ENCODE results near the gene COX6B1.

COX6B1 gene

DNA sequence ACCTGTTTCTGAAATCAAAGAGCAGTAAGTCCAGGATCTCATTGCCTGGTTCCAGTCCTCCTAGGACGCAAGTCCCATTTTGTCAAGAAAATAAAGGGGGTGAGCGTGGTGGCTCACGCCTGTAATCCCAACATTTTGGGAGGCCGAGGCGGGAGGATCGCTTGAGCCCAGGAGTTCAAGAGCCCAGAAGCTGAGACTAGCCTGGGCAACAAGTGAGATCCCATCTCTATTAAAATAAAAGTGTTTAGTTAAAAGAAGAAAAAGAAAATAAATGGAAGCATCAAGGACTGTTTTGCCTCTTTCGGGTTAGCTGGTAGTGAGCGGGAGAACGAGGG, 35.9 kb upstream of the COX6B1 start:
- Histone ChIP-seq H3K27me3 (ENCODE audit: insufficient read depth, low read length, poor library complexity, severe bottlenecking) (no peaks in the 10 kb centered on the region), H3K79me2 (ENCODE audit: insufficient read depth, low read length) (peaks cover 14% of the 10 kb centered on the region), H3K9me2 (replicated peaks; ENCODE audit: low read depth, low read length) (no peaks in the 10 kb centered on the region), H3K4me2 (ENCODE audit: low read depth, low read length, poor library complexity, severe bottlenecking) (peak overlapping the region; percentile 97), H3K9ac (ENCODE audit: low read depth, low read length, poor library complexity, severe bottlenecking) (peak overlapping the region; percentile 92), H3K9me3 (ENCODE audit: insufficient read depth, low read depth, low read length) (no peaks in the 10 kb centered on the region; the same call in 1 of the 2 replicates), H3K4me1 (ENCODE audit: insufficient read depth, low read length, poor library complexity, severe bottlenecking) (peaks cover 18% of the 10 kb centered on the region), H4K20me1 (ENCODE audit: insufficient read depth, low read length, poor library complexity, severe bottlenecking) (no peaks in the 10 kb centered on the region), H3K36me3 (ENCODE audit: insufficient read depth, low read length) (no peaks in the 10 kb centered on the region), H2AFZ (ENCODE audit: low read length) (peak overlapping the region; percentile 89), H3F3A (ENCODE audit: low read depth) (no peaks in the 10 kb centered on the region), H3K4me3 (ENCODE audit: low read length, poor library complexity, severe bottlenecking) (peak overlapping the region; percentile 91)
- TF ChIP-seq EZH2phosphoT487 (IDR thresholded peaks at IDR 0.05; ENCODE audit: borderline replicate concordance), result no peak
- TF ChIP-seq, protein P1, sequence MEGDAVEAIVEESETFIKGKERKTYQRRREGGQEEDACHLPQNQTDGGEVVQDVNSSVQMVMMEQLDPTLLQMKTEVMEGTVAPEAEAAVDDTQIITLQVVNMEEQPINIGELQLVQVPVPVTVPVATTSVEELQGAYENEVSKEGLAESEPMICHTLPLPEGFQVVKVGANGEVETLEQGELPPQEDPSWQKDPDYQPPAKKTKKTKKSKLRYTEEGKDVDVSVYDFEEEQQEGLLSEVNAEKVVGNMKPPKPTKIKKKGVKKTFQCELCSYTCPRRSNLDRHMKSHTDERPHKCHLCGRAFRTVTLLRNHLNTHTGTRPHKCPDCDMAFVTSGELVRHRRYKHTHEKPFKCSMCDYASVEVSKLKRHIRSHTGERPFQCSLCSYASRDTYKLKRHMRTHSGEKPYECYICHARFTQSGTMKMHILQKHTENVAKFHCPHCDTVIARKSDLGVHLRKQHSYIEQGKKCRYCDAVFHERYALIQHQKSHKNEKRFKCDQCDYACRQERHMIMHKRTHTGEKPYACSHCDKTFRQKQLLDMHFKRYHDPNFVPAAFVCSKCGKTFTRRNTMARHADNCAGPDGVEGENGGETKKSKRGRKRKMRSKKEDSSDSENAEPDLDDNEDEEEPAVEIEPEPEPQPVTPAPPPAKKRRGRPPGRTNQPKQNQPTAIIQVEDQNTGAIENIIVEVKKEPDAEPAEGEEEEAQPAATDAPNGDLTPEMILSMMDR (conservative IDR thresholded peaks at IDR 0.05; ENCODE audit: low read length), result no peak

DNA sequence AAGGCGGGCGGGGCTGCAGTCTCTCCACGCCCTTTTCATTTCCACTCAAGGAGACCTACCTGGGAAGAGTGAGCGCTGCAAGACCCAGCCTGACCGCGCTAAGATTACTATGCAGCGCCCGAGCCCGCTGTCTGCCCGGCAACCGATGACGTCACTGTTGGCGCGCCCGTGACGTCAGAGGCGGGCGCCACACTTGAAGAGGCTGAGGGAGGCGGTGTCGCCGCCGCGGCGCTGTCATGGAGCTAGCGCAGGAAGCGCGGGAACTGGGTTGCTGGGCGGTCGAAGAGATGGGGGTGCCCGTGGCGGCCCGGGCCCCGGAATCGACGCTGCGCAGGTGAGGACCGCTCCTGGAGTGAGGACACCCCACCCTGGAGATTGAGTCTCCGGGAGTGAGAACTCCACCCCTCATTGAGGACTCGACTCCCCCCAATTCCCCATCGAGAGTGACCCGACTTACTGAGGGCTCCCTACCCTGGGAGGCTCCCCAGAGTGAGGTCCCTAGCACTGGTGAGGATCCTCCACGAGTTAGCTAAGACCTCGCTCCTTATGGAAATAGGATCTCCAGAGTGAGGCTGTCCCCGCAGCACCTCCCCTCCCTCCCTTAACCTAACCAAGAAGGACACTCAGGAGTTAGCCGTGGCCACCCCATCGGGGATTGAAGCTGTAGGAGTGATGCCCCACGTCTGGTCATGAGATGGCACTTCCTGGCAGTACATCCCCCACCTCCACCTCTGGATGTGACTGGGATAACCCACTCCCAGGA, 35.4 kb upstream of the COX6B1 start, which contains the start of gene HAUS5:
Gene HAUS5 (plus strand): TSS at position 177 of the 763 bp plus-strand sequence. CDS start 60 bp downstream, at position 237.
- Histone ChIP-seq H4K20me1 (ENCODE audit: insufficient read depth, low read length, poor library complexity, severe bottlenecking) (no peaks in the 10 kb centered on the region), H3K9ac (ENCODE audit: low read depth, low read length, poor library complexity, severe bottlenecking) (peak within 1 kb of the TSS; percentile 92), H2AFZ (ENCODE audit: low read length) (peak within 1 kb of the TSS; percentile 89), H3K36me3 (ENCODE audit: insufficient read depth, low read length) (no peaks in the 10 kb centered on the region), H3K9me3 (ENCODE audit: insufficient read depth, low read depth, low read length) (no peaks in the 10 kb centered on the region), H3K4me3 (ENCODE audit: low read length, poor library complexity, severe bottlenecking) (peak within 1 kb of the TSS; percentile 91), H3K9me2 (replicated peaks; ENCODE audit: low read depth, low read length) (no peaks in the 10 kb centered on the region), H3F3A (ENCODE audit: low read depth) (no peaks in the 10 kb centered on the region), H3K79me2 (ENCODE audit: insufficient read depth, low read length) (peaks cover 14% of the 10 kb centered on the region), H3K4me1 (ENCODE audit: insufficient read depth, low read length, poor library complexity, severe bottlenecking) (peaks cover 18% of the 10 kb centered on the region), H3K27me3 (ENCODE audit: insufficient read depth, low read length, poor library complexity, severe bottlenecking) (no peaks in the 10 kb centered on the region), H3K4me2 (ENCODE audit: low read depth, low read length, poor library complexity, severe bottlenecking) (peak within 1 kb of the TSS; percentile 97)
- TF ChIP-seq, protein P1 (conservative IDR thresholded peaks at IDR 0.05; ENCODE audit: low read length), result no peak
- TF ChIP-seq EZH2phosphoT487 (IDR thresholded peaks at IDR 0.05; ENCODE audit: borderline replicate concordance), result no peak

DNA sequence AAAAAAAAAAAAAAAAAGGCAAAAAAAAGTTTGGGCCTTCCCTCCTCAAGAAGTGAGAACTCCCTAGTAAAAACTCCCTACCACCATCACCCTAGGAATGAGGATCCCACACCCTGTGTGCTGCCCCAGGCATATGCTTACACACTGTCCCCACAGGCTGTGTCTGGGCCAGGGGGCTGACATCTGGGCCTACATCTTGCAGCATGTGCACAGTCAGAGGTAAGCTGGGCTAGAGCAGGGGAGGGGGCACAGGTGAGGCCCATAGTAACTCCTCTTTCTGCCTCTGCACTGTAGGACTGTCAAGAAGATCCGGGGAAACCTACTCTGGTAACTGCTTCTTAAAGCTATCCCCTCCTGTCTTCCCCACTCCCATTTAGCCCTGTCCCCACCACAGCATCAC, 34.5 kb upstream of the COX6B1 start:
- TF ChIP-seq EZH2phosphoT487 (IDR thresholded peaks at IDR 0.05; ENCODE audit: borderline replicate concordance), result no peak
- TF ChIP-seq, protein P1 (conservative IDR thresholded peaks at IDR 0.05; ENCODE audit: low read length), result no peak

More for the DNA sequence above, 34.5 kb upstream of the COX6B1 start:
- Histone ChIP-seq H3K79me2 (ENCODE audit: insufficient read depth, low read length) (peaks cover 14% of the 10 kb centered on the region), H3K4me2 (ENCODE audit: low read depth, low read length, poor library complexity, severe bottlenecking) (peak overlapping the region; percentile 97), H3K27me3 (ENCODE audit: insufficient read depth, low read length, poor library complexity, severe bottlenecking) (no peaks in the 10 kb centered on the region), H4K20me1 (ENCODE audit: insufficient read depth, low read length, poor library complexity, severe bottlenecking) (no peaks in the 10 kb centered on the region), H3K9ac (ENCODE audit: low read depth, low read length, poor library complexity, severe bottlenecking) (peak overlapping the region; percentile 92), H3K4me3 (ENCODE audit: low read length, poor library complexity, severe bottlenecking) (peak overlapping the region; percentile 91), H3K9me3 (ENCODE audit: insufficient read depth, low read depth, low read length) (no peaks in the 10 kb centered on the region), H3F3A (ENCODE audit: low read depth) (no peaks in the 10 kb centered on the region), H2AFZ (ENCODE audit: low read length) (no peak overlapping the region), H3K36me3 (ENCODE audit: insufficient read depth, low read length) (no peaks in the 10 kb centered on the region), H3K4me1 (ENCODE audit: insufficient read depth, low read length, poor library complexity, severe bottlenecking) (peaks cover 18% of the 10 kb centered on the region), H3K9me2 (replicated peaks; ENCODE audit: low read depth, low read length) (no peaks in the 10 kb centered on the region)
